ENCODE measurements around the gene OGA.

Gene OGA

GRCh38 chr10:101775273-101776160, 42.7 kb downstream of the OGA start, which contains the start of gene FGF8:
TSS of gene FGF8 (minus strand) at chr10:101776114. CDS start at chr10:101775900, 214 bp downstream.
- DNase-seq (ENCODE audit: low read depth): no peak

GRCh38 chr10:101774589-101775272, 43.5 kb downstream of the OGA start:
- no peak for DNase-seq (ENCODE audit: low read depth)

DNA sequence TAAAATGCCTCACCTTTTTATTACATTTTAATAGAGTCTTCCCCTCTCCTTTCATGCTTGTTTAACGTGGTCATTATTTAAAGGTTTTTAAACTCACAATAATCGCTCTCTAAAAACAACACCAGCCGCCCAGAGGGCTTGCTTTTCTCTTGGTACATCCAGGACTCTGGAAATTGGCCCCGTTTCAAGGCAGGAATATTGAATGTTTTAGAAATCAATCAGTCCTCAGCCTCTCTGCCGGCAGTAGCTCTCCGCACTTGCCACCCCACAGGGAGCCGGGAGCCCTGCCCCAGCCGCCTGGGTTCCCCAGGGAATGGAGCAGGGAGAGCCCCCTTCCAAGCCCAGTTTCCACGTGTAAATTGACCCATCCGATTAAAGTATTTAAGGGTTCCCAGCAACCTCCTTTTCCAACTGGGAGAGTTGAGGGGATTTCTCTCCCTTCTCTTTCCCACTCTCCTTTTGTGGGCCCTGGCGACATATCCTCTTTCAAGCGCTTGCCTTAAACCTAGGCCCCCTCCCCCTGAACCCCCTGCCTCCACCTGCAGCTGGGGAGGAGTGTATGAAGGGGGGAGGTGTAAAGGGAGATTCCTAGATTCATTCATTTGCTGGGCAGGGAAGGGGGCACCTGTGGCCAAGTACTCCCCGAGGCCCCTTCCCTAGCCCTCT, 44.2 kb downstream of the OGA start:
- no peak for DNase-seq (ENCODE audit: low read depth)

- no peak for DNase-seq (ENCODE audit: low read depth)
These were observed 45.1 kb downstream of the OGA start for GRCh38 chr10:101772895-101773761.

- no peak for DNase-seq (ENCODE audit: low read depth)
These were observed 46.0 kb downstream of the OGA start for GRCh38 chr10:101772017-101772894.

- no peak for DNase-seq (ENCODE audit: low read depth)
These were observed 46.9 kb downstream of the OGA start for GRCh38 chr10:101771380-101771779.

DNA sequence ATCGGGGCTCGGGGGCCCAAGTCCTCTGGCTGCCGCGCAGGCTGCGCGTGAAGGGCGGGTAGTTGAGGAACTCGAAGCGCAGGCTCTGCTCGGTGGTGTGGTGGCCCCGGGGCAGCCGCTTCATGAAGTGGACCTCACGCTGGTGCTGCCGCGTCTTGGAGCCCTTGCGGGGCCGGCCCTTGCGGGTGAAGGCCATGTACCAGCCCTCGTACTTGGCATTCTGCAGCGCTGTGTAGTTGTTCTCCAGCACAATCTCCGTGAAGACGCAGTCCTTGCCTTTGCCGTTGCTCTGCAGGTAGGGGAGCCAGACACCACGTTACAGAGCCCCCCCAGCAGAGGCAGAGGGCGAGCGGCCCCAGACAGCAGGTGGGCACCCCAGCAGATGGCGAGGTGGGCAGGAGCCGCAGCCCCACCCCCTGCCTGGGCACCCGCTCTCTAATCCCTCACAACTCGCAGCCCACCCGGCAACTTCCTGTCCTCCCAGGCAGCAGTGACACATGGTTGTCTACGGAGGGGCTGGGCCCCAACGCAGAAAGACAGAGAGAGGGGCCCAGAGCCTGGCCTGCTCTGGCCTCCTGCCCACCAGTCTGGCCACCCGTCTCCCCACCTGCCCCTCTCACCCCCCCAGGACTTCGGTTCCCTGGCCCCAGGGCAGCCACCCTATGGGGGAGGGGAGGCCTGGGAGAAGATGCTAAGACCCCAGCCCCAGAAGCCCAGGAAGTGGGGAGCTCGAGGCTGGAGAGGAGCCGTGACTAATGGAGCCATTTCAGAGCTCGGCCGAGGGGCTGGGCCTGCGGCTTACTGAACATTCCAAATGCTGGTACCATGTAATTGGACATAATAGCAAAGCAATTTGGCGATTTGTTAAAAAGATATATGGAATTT, 47.7 kb downstream of the OGA start:
- no peak for DNase-seq (ENCODE audit: low read depth)

DNA sequence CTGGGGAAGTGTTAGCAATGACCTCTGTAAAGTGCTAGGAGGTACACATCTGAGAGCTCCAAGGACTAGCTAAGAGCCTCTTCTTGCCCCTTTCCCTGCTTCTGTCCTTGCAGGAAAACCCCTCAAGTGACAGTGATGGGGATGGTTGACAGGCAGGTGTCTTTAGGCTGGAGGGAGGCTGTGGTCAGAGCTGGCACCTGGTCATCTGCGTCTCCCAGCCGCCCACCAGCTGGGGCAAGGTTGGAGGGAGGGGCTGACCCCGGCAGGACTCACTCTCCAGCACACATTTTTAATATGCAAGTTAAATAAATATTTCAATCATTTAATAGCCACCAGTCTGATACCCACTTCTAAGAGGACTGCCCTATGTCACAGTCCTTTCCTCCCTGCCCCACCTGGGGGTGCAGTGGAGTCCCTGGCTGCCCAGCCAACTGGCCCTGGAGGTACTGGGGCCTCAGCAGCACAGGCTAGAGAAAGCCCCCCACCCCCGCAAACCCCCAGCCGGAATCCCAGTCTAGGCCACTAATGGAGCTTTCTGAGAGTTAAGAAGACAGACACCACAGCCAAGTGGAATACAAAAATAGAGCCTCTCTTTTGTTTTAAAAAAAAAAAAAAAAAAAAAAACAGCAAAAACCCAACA, 48.6 kb downstream of the OGA start:
- no peak for DNase-seq (ENCODE audit: low read depth)

- no peak for DNase-seq (ENCODE audit: low read depth)
These were observed 49.5 kb downstream of the OGA start for GRCh38 chr10:101768791-101769170.

- no peak for DNase-seq (ENCODE audit: low read depth)
These were observed 50.1 kb downstream of the OGA start for GRCh38 chr10:101767966-101768790.

DNA sequence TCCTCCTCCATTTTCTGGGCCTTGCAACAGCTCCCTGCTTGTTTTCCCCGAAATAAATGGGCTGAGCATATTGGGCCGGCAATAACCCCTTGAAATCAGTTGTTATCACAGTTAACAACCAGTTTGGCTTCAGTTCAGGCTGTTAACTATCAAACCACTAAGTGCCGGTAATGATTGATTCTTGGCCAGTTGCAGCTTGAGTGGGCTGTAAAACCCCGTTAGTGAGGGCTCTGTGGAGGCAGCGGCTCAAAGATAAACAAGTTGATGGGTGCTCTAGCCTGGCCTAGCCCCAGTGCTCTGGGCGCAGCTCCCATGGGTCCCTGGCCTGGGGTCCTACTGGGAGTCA, 50.7 kb downstream of the OGA start:
- no peak for DNase-seq (ENCODE audit: low read depth)

DNA sequence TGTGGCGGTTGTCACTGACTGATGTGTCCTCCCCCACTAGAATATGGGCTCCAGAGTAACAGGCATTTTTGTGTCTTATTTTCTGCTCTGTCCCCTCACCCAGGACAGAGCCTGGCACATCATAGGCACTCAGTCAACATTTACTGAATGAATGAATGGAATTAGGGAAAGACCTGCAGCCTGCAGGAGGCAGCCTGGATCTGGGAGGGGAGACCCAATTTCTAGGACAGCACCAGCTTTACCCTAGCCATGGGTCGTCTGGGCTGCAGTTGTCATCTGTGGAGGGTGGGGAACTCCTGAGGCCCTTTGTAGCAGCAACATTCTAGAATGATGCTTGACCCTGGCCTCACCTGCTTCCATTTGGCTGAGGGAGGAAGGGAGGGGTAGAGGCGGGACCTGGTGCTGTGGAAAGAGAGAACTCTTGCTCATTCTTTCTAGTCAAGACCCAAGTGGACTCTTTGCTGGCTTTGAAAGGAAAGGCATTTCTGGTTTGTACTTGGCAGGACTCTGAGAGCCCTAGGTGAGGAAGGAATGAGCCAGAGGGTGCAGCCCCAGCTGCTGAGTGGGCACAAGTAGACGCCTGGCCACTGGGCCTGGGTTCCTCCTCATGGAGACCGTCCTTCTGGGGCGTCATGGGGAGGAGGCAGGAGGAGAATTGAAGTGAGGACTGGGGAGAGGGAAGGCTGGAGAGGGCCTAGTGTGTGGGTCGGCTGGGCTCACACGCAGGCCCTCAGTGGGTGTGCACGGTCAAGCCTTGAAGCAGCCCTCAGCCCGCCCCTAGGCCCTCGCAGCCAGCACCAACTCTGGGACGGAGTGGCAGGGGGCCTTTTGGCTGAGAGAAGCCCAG, 51.3 kb downstream of the OGA start:
- DNase-seq (ENCODE audit: low read depth): no peak

- DNase-seq (ENCODE audit: low read depth): no peak
These were observed 51.9 kb downstream of the OGA start for GRCh38 chr10:101766306-101766705.

- no peak for DNase-seq (ENCODE audit: low read depth)
These were observed 55.0 kb downstream of the OGA start for GRCh38 chr10:101763141-101763846.

GRCh38 chr10:101762736-101763135, 55.5 kb downstream of the OGA start:
- DNase-seq (ENCODE audit: low read depth): no peak

- DNase-seq (ENCODE audit: low read depth): no peak
These were observed 57.0 kb downstream of the OGA start for GRCh38 chr10:101761226-101761625.

DNA sequence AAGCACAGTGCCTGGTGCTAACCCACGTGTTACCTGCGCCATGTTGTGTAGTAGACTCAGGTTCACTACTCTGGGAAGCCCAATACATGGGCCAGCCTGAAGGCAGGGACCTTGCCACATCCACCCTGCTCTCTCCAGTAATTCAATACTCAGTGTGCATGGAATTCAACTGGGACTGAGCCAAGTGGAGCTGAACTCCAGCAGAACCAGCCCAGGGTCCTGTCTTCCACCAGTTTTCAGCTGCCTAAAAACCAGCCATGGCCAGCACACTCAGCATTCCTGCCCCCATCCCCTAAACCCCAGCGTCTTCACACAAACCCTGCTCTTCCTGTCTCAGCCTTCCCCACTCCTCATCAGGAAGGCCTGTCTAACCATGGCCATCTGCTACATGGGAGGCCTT, 57.7 kb downstream of the OGA start:
- no peak for DNase-seq (ENCODE audit: low read depth)

All from stimulated activated CD4-positive, alpha-beta T cell treated with anti-CD3 and anti-CD28 coated beads, Interleukin-2, amount 100 ng/mL, for 4 hours (primary cell).